Upper lobe of right lung (tissue), 1 donor: Measurements from ENCODE around the gene PRRG1. TPM values are rescaled to one million over a fixed set of nuclear protein-coding genes. Genes with fewer than 3 reads are reported as not detected.
A peak's percentile ranks its signal among the peaks of the same experiment; 100 is the strongest.
"Not testable (repeated sequence)": the region's sequence is repeated elsewhere in the genome, so short reads cannot be mapped to it uniquely, and the experiment has no call there.

Source experiments
- ATAC-seq: fragments of 200-7000 bp; cut with Tn5 transposase; one replicate; pipeline ENCODE4 v1.9.1; 2020; ENCODE audit warnings: mild to moderate bottlenecking, moderate library complexity
- DNase-seq: peaks from one replicate; pipeline ENCODE4 v3.0.0-alpha.2; 2020
- H3K27ac ChIP-seq: fragments of 200-600 bp; one replicate; pipeline ENCODE4 v1.8.0; 2022
- H3K27me3 ChIP-seq: fragments of 200-600 bp; one replicate; pipeline ENCODE4 v1.8.0; 2022; ENCODE audit warnings: mild to moderate bottlenecking
- H3K36me3 ChIP-seq: fragments of 200-600 bp; one replicate; pipeline ENCODE4 v1.8.0; 2022
- H3K4me1 ChIP-seq: fragments of 200-600 bp; one replicate; pipeline ENCODE4 v1.8.0; 2022
- H3K4me3 ChIP-seq: fragments of 200-600 bp; one replicate; pipeline ENCODE4 v1.8.0; 2022; ENCODE audit warnings: mild to moderate bottlenecking
- H3K9me3 ChIP-seq: fragments of 200-600 bp; one replicate; pipeline ENCODE4 v1.8.0; 2022
- intact Hi-C: fragments of 100-400 bp; cut with DNase I; formaldehyde crosslinking; loops from one replicate; pipeline ENCODE4 v1.11.0; 2022
- total RNA-seq: library from RNA; stranded (reverse); fragmentation: NEBNext Ultra II Directional; extraction: Animal tissue kit (Norgen Biotek cat#: 25700); gene quantifications from one replicate; pipeline ENCODE4 v1.2.1, GENCODE V29; 2021
- TF ChIP-seq, protein P1 (sequence below): fragments of 200-600 bp; IDR thresholded peaks from one replicate; pipeline ENCODE4 v1.8.0; 2022; ENCODE audit warnings: antibody characterized with exemption
- donor health status: DM: no; HTN: yes; CAD: no; lungs with severe emphysema.

Gene PRRG1
- total RNA-seq, 1 donor from 2014 or later: 16.3 TPM

DNA sequence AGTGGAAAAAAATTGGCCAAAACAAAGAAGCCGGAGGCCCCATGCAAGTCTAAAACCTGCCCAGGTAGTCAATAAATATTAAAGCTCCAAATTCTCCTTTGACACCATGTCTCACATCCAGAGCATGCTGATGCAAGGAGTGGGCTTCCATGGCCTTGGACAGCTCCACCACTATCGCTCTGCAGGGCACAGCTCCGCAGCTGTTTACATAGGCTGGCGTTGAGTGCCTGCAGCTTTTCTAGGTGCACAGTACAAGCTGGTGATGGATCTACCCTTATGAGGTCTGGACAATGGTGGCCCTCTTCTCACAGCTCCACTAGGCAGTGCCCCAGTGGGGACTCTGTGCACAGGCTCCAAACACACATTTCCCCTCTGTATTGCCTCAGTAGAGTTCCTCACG is 138.1 kb downstream of the PRRG1 start:
- Histone ChIP-seq H3K27me3 (no peaks in the 10 kb centered on the region), H3K4me3 (no peak overlapping the region), H3K4me1 (no peaks in the 10 kb centered on the region), H3K36me3 (no peaks in the 10 kb centered on the region), H3K9me3 (no peaks in the 10 kb centered on the region), H3K27ac (no peak overlapping the region)
- TF ChIP-seq, protein P1, sequence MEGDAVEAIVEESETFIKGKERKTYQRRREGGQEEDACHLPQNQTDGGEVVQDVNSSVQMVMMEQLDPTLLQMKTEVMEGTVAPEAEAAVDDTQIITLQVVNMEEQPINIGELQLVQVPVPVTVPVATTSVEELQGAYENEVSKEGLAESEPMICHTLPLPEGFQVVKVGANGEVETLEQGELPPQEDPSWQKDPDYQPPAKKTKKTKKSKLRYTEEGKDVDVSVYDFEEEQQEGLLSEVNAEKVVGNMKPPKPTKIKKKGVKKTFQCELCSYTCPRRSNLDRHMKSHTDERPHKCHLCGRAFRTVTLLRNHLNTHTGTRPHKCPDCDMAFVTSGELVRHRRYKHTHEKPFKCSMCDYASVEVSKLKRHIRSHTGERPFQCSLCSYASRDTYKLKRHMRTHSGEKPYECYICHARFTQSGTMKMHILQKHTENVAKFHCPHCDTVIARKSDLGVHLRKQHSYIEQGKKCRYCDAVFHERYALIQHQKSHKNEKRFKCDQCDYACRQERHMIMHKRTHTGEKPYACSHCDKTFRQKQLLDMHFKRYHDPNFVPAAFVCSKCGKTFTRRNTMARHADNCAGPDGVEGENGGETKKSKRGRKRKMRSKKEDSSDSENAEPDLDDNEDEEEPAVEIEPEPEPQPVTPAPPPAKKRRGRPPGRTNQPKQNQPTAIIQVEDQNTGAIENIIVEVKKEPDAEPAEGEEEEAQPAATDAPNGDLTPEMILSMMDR: no peak
- no peak for DNase-seq
- no peak for ATAC-seq
- intact Hi-C loops: no loop called here

DNA sequence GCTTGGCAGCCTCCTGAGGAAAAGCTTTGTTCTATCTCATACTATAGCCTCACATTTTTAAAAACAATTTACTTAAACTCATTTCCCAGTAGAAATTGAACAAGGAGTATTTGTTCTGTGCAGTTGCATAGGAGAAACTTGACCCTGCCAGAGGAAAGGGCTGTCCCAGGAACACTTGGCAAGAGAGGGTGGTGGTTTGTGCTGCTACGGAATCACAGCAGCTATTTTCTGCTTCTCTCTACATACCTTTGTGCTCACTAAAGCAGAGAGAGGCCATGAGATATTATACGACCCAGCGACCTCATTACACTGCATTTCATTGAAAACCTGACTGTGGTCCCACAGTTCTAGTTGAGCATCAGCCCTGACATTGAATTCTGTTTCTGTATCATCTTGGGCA is 139.2 kb downstream of the PRRG1 start:
- H3K27me3 ChIP-seq: no peaks in the 10 kb centered on the region
- TF ChIP-seq, protein P1: no peak
- H3K4me1 ChIP-seq: no peaks in the 10 kb centered on the region
- intact Hi-C loops: no loop called here
- H3K27ac ChIP-seq: no peak overlapping the region
- H3K36me3 ChIP-seq: no peaks in the 10 kb centered on the region
- no peak for DNase-seq
- no peak overlapping the region for H3K4me3 ChIP-seq
- no peak for ATAC-seq
- no peaks in the 10 kb centered on the region for H3K9me3 ChIP-seq

DNA sequence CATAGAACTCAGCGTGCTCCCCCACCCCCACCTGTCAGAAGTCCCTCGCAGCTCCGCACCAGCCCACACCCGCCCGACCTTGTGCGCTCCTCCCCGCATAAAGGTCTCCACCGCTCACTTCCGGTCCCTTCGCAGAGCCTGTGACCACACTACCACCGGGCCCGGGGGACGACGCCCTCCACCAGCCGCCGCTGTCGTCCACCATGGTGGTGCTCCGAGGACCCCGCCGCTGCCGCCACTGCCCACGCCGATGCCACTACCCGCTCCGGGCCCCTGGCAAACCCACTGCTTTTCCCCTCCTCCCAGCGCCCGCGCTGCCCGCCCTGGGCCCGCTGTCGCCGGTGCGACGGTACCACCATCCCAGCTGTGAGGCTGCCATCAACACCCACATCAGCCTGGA is 142.5 kb downstream of the PRRG1 start:
- DNase-seq (no peak), ATAC-seq (no peak)
- no peaks in the 10 kb centered on the region for H3K4me1 ChIP-seq
- H3K27ac ChIP-seq: no peak overlapping the region
- TF ChIP-seq, protein P1: no peak
- H3K36me3 ChIP-seq: no peaks in the 10 kb centered on the region
- H3K27me3 ChIP-seq: no peaks in the 10 kb centered on the region
- no peaks in the 10 kb centered on the region for H3K9me3 ChIP-seq
- intact Hi-C loops: no loop called here
- H3K4me3 ChIP-seq: no peak overlapping the region

DNA sequence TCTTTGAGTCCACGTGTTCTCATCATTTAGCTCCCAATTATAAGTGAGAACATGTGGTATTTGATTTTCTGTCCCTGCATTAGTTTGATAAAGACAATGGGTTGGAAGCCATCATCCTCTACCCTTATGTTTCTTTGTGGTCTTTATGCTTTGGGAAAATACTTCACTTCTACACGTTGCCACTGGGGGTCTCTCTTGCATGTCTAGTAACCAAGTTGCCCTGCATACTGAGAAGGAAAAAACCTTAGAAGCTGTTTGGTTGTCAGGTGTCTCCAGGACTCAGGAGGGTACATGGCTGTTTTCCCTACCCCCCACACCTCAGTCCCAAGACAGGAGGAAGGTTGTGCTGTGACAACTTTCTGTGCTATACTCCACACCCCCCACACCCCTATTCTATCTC is 146.6 kb downstream of the PRRG1 start:
- H3K27me3 ChIP-seq, H3K36me3 ChIP-seq, H3K9me3 ChIP-seq, H3K4me3 ChIP-seq, intact Hi-C loops, DNase-seq, H3K4me1 ChIP-seq, H3K27ac ChIP-seq: not testable (repeated sequence)
- TF ChIP-seq, protein P1: peak; percentile 11
- ATAC-seq: peak; percentile 25

DNA sequence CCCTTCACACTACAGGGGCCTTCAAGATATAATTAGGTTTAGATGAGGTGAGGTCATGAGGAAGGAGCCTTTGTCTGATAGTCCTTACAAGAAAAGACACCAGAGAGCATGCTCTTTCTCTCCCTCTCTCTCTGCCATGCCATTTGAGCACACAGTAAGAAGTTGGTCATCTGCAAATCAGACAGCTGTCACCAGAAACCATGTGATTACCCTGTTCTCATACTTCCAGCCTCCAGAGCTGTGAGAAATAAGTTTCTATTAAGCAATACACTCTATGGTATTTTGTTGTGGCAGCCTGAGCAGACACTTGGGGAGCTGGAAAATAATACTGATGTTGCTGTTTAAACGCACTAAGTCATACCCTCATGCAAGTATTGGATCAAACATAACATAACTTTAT is 148.0 kb downstream of the PRRG1 start:
- not testable (repeated sequence) for ATAC-seq

DNA sequence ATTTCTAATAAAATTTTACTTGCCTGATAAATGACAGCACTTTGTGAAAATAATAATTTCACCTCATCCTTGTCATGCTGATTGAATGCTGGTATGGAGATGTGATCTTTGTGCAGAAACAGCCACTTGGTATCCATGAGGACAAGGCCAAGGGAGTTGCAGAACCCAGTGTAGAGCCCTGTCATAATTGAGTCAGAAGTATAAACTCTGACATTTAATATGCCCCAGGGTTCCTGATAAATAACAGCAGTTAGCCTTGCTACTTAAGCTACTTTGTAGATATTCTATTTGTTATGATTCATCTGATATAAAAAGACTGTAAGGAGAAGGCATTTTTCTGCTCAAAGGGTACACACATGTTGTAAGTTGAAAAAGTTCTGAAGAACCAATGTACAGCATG is 149.2 kb downstream of the PRRG1 start:
- H3K4me3 ChIP-seq, H3K27me3 ChIP-seq, H3K9me3 ChIP-seq, intact Hi-C loops, H3K36me3 ChIP-seq, DNase-seq, H3K27ac ChIP-seq, H3K4me1 ChIP-seq, ATAC-seq: not testable (repeated sequence)

More for the DNA sequence above, 148.0 kb downstream of the PRRG1 start:
- DNase-seq, H3K27ac ChIP-seq, H3K4me3 ChIP-seq, H3K27me3 ChIP-seq, H3K9me3 ChIP-seq, H3K36me3 ChIP-seq, H3K4me1 ChIP-seq, intact Hi-C loops: not testable (repeated sequence)

DNA sequence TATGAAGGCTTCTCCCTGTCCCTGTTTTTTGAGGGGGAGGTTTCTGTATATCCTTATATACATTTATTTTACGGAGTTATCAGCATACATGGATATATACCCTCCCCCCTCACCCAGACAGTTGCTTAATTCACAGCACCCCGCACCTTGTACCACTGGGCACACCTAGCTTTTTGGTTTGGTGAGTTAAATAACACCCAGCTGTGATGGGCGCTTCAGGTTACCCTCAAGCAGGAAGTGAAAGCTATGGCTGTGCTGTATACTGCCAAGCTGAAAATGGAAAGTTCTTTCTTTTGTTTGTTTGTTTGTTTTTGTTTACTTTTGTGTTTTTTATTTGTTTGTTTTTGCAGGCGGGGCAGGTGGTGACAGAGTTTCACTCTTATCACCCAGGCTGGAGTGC is 150.5 kb downstream of the PRRG1 start:
- intact Hi-C loops, H3K27ac ChIP-seq, H3K4me3 ChIP-seq, H3K27me3 ChIP-seq, H3K9me3 ChIP-seq, H3K36me3 ChIP-seq, DNase-seq, ATAC-seq, H3K4me1 ChIP-seq: not testable (repeated sequence)
